KMS-11 (cell line): Measurements from ENCODE around the gene FBH1.

Experiments
- H2AFZ ChIP-seq: fragments of 200-600 bp; sonication (generic); 2 replicates; pipeline ENCODE4 v1.6.1; 2016; ENCODE audit warnings: antibody characterized with exemption, mixed run types, low read depth
- H3K27ac ChIP-seq: fragments of 200-600 bp; sonication (generic); 2 replicates; pipeline ENCODE4 v1.6.1; 2016; ENCODE audit warnings: mild to moderate bottlenecking, mixed run types
- H3K27me3 ChIP-seq: fragments of 200-600 bp; sonication (generic); 2 replicates; pipeline ENCODE4 v1.6.1; 2017; ENCODE audit warnings: mild to moderate bottlenecking, low read depth, mixed run types, moderate library complexity; ENCODE audit not compliant: insufficient read depth
- H3K36me3 ChIP-seq: fragments of 200-600 bp; sonication (generic); 2 replicates; pipeline ENCODE4 v1.6.1; 2017; ENCODE audit warnings: mild to moderate bottlenecking, mixed run types; ENCODE audit not compliant: insufficient read depth
- H3K4me1 ChIP-seq: fragments of 200-600 bp; sonication (generic); 2 replicates; pipeline ENCODE4 v1.6.1; 2016; ENCODE audit warnings: mild to moderate bottlenecking, low read depth, mixed run types; ENCODE audit not compliant: poor library complexity, severe bottlenecking
- H3K4me2 ChIP-seq: fragments of 200-600 bp; sonication (generic); 2 replicates; pipeline ENCODE4 v1.7.0; 2016; ENCODE audit warnings: mild to moderate bottlenecking, mixed run types
- H3K4me3 ChIP-seq: fragments of 200-600 bp; sonication (generic); IDR thresholded peaks from 2 replicates; pipeline ENCODE4 v1.6.1; 2017; ENCODE audit warnings: low read depth, low read length, mixed read lengths; ENCODE audit not compliant: insufficient read depth
- H3K79me2 ChIP-seq: fragments of 200-600 bp; sonication (generic); 2 replicates; pipeline ENCODE4 v1.6.1; 2016; ENCODE audit warnings: low read depth, mixed run types; ENCODE audit not compliant: insufficient read depth
- H3K9ac ChIP-seq: fragments of 200-600 bp; sonication (generic); 2 replicates; pipeline ENCODE4 v1.6.1; 2016; ENCODE audit warnings: mild to moderate bottlenecking, mixed run types
- H4K20me1 ChIP-seq: fragments of 200-600 bp; sonication (generic); 2 replicates; pipeline ENCODE4 v1.6.1; 2016; ENCODE audit warnings: mild to moderate bottlenecking, mixed run types; ENCODE audit not compliant: insufficient read depth
- CTCF ChIP-seq: fragments of 200-600 bp; sonication (generic); conservative IDR thresholded peaks from 2 replicates; pipeline ENCODE4 v1.6.1; 2017; ENCODE audit warnings: low read depth, mild to moderate bottlenecking, antibody characterized with exemption, low read length, moderate library complexity, mixed read lengths

FBH1 gene

DNA sequence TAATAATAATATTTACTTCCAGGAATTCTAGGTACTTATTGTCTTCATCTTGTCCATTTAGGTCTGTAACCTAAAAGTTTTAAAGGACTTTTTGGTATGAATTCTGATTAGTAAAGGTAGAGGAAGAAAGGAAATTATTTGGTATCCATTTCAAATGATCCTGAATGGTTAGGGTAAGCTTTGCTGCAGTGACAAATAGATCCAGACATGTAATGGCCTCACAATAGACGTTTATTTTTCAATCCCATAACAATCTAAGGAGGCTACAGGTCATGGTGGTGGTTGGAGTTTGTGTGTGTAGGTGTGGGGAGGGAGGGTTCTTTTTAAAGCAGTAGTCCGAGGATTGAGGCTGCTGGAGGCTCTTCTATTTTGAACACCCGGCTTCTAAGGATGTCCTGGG, 5.3 kb downstream of the FBH1 start:
- Histone ChIP-seq H3K4me3 (no peak overlapping the region), H3K4me1 (peaks cover 71% of the 10 kb centered on the region), H3K9ac (peak overlapping the region; percentile 42; the same call in 1 of the 2 replicates), H4K20me1 (no peaks in the 10 kb centered on the region; the same call in 1 of the 2 replicates), H3K4me2 (peak overlapping the region; percentile 97), H3K36me3 (no peaks in the 10 kb centered on the region), H2AFZ (peak overlapping the region; percentile 17; the same call in 1 of the 2 replicates), H3K27ac (peak overlapping the region; percentile 67), H3K27me3 (no peaks in the 10 kb centered on the region), H3K79me2 (peaks cover 62% of the 10 kb centered on the region)
- TF ChIP-seq CTCF: no peak

- H3K27ac ChIP-seq: peak overlapping the region; percentile 67
- H3K27me3 ChIP-seq: no peaks in the 10 kb centered on the region
- H3K36me3 ChIP-seq: no peaks in the 10 kb centered on the region
- peaks cover 59% of the 10 kb centered on the region for H3K79me2 ChIP-seq
- H3K9ac ChIP-seq: peak overlapping the region; percentile 42; the same call in 1 of the 2 replicates
- peak overlapping the region; percentile 17; the same call in 1 of the 2 replicates for H2AFZ ChIP-seq
- peak overlapping the region; percentile 97 for H3K4me2 ChIP-seq
- H4K20me1 ChIP-seq: no peaks in the 10 kb centered on the region; the same call in 1 of the 2 replicates
- no peak overlapping the region for H3K4me3 ChIP-seq
- H3K4me1 ChIP-seq: peaks cover 69% of the 10 kb centered on the region
- no peak for TF ChIP-seq CTCF
Measured at GRCh38 chr10:5895804-5896203, 5.8 kb downstream of the FBH1 start.

DNA sequence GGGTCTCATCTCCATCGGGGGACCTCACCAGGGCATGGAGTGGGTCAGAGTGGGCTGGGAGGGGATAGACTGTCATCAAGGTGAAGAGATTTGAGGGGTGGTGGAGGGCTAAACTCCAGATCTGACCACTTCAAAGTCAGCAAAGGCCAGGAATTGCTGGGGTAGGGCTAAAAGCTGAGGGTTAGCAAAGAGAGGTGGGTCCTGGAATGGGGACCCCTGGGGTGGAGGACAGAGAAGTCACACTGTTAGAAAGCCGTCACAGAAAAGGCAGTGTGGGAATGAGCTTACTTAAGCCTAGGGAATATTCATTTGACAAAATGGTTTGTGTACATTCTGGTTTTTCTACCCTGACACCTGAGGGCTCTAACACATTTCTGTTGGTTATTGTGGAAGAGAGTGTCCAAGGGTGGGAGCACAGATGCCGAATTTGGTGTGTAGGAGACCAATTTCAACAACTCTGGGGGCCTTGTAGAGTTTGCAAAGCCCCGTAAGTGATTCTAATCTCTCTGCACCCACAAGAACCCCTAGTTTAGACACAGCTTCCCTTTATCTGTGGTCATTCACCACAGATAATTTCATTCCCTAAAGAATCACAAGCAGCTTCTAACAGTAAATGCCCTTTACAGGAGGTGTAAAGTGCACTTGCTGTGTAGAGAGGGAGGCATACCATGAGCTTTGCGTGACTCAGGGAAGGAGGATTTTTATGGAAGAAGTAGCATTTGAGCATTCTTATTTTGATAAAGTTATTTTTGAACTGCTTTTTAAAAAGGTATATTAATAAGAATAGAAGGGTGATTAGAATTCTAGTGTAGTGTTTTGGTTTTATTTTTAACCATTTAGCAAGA, 6.4 kb downstream of the FBH1 start:
- H2AFZ ChIP-seq: peak overlapping the region; percentile 17; the same call in 1 of the 2 replicates
- H3K79me2 ChIP-seq: peaks cover 52% of the 10 kb centered on the region
- TF ChIP-seq CTCF: no peak
- no peaks in the 10 kb centered on the region for H3K36me3 ChIP-seq
- H3K4me3 ChIP-seq: no peak overlapping the region
- peak overlapping the region; percentile 97 for H3K4me2 ChIP-seq
- peak overlapping the region; percentile 67 for H3K27ac ChIP-seq
- peak overlapping the region; percentile 42; the same call in 1 of the 2 replicates for H3K9ac ChIP-seq
- H3K4me1 ChIP-seq: peaks cover 62% of the 10 kb centered on the region
- no peaks in the 10 kb centered on the region; the same call in 1 of the 2 replicates for H4K20me1 ChIP-seq
- no peaks in the 10 kb centered on the region for H3K27me3 ChIP-seq

GRCh38 chr10:5897053-5897340, 7.0 kb downstream of the FBH1 start:
- Histone ChIP-seq H3K4me2 (peak overlapping the region; percentile 97), H3K79me2 (peaks cover 47% of the 10 kb centered on the region), H3K36me3 (no peaks in the 10 kb centered on the region), H2AFZ (no peak overlapping the region), H3K9ac (no peak overlapping the region), H3K4me1 (peaks cover 57% of the 10 kb centered on the region), H3K4me3 (no peak overlapping the region), H3K27ac (no peak overlapping the region; the same call in 1 of the 2 replicates), H3K27me3 (no peaks in the 10 kb centered on the region), H4K20me1 (no peaks in the 10 kb centered on the region; the same call in 1 of the 2 replicates)
- no peak for TF ChIP-seq CTCF
